GM18867 (cell line): ENCODE data around the gene MED15.
"Not testable (repeated sequence)": the region's sequence is repeated elsewhere in the genome, so short reads cannot be mapped to it uniquely, and the experiment has no call there.

Experiments used
- ATAC-seq: cut with Tn5 transposase; IDR thresholded peaks from one replicate; pipeline ENCODE4 v1.9.1; 2021; ENCODE audit warnings: mild to moderate bottlenecking, moderate library complexity; ENCODE audit not compliant: unreplicated experiment

The MED15 gene

GRCh38 chr22:20619045-20619892, 111.9 kb downstream of the MED15 start:
- no peak for ATAC-seq

- not testable (repeated sequence) for ATAC-seq
These were observed 112.4 kb downstream of the MED15 start for GRCh38 chr22:20619893-20620194.

- ATAC-seq: no peak
These were observed 113.8 kb downstream of the MED15 start for GRCh38 chr22:20621162-20621561.

DNA sequence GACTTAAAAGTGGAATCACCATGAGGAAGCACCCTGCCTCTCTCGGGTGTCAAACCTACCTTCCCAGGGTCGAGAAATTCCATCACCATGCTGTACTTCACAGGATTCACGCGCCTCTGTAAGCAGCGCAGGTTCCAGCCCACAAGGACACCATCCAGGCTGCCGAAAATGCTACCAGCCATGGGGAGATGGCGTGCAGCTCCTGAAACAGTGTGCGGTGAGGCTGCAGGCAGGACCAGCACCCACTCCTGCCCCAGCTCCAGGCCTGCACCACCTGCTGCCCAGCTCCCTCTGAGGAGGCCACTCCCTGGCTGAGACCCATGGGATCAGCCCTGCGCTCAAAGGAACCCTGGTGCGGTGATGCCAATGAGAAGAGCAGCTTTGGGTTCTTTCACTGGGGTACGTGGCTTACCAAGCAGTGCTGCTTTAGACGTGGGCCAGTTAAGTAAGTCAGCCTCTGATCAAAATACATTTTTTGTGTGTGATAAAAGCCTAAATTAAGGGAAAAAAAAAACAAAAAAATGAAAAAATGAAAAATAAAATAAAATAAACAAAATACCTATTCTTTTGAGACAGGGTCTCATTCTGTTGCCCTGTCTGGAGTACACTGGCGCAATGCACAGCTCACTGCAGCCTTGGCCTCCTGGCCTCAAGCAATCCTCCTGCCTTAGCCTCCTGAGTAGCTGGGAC, 115.4 kb downstream of the MED15 start:
- ATAC-seq: no peak

- ATAC-seq: peak; percentile 74
These were observed 116.8 kb downstream of the MED15 start for GRCh38 chr22:20624161-20624616.

GRCh38 chr22:20625270-20625669, 117.9 kb downstream of the MED15 start:
- ATAC-seq: no peak

DNA sequence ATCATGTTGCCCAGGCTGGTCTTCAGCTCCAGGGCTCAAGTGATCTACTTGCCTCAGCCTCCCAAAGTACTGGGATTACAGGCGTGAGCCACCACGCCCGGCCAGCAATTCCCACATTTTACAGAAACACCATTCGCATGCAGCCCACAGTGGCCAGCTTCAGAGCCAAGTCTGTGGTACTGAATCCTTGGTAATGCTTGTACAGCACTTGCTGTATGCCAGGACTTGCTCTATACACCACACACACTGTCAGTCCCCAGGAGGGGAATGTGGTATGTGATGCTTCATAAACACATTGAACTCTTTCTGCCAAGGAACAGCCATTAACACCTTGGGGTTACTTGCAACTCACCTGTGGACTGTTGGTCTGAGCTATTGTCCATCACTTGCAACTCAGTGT, 119.4 kb downstream of the MED15 start:
- no peak for ATAC-seq

GRCh38 chr22:20627432-20627831, 120.0 kb downstream of the MED15 start:
- ATAC-seq: no peak

- no peak for ATAC-seq
These were observed 120.9 kb downstream of the MED15 start for GRCh38 chr22:20628081-20628939.

DNA sequence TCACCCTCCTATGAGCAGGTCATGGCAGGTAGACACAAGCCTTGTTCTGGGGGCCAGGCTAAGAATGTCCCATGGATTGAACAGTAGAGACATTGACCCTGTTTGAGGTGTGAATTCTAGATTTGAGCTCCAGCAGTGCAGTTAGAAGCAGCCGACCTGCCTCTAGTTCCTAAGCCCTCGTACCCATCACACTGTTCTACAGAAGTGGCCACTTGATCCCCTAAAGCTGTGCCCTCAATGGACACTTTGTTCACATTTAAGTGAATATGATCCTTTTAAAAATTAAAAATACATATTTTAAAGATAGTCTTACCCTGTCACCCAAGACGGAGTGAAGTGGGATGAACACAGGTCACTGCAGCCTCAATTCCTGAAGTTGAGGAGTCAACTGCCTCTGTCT, 122.0 kb downstream of the MED15 start:
- no peak for ATAC-seq

DNA sequence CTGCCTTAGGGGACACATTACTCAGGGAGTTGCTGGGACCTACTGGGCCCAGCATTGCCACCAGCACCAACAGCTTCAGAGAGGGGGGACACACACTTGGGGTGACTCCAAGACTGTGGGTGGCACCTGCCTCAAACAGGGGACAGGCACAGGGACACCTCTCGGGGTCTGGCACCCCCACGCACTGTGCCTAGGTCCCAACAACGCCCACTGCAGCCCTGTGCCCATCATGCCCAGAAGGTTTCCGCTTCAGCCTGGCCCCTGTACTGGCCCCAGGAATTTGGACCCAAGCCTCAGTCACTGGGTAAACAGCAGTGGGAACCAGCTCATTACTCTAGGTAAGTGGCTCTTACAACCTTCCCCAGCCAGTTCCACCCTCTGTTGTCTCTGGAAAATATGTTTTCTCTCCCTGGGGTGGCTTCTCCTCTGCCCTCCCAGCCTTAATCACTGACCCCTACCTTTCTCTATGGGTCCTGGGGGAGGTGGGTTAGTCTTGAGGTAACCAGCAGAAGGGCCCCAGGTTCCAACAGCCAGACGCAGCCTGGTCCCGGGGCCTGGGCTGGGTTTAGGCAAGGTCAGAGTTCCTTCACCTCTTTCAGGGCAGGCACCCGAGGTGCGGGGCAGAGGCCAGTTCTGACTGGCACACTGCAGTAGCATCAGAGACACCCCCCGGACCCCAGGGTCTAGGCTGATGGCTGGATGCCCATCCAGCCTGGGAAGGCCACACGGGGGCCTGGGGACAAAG, 123.6 kb downstream of the MED15 start:
- ATAC-seq: no peak

DNA sequence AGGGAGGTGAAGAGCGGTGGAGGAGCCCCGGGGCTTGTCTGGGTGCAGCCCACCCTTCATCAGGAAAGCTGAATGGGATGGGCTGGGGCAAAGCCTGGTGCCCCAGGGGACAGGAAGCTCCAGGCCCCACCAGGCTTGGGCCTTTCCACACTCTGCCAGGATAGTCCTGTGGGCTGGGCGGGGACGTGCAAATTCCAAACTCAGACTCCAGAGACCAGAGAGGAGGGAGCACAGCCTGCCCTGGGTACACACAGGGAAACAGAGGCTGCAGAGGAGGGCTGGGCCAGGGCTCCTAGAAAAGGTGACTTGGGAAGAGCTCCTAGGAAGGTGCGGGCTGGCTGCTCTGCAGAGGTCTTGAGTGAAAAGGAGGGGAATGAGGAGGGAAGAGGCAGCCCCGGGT, 124.7 kb downstream of the MED15 start:
- ATAC-seq: no peak

- no peak for ATAC-seq
These were observed 125.1 kb downstream of the MED15 start for GRCh38 chr22:20632518-20632917.

GRCh38 chr22:20634560-20635226, 127.3 kb downstream of the MED15 start:
- ATAC-seq: no peak

GRCh38 chr22:20635227-20635591, 127.8 kb downstream of the MED15 start:
- ATAC-seq: no peak

GRCh38 chr22:20636075-20636812, 128.8 kb downstream of the MED15 start:
- ATAC-seq: no peak

DNA sequence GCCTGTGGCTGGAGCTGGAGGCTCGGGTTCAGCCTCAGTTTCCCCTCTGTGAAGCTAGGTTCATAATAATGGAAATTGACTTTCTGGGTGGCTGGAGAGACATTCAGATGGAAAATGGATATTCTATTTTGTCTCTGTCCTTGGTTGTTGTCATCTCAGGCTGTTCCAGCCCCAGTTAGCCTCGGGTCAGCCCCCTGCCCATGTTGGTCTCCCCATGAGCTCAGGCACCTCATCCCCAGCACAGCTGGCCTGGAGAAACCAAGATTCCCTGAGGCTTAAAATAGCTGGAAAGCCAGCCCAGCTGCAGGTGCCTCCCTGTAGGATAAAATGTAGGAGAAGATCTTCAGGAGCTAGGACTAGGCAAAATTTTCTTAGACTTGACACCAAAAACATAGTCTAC, 129.5 kb downstream of the MED15 start:
- no peak for ATAC-seq
